ENCODE results near the gene C3orf20. TPM values are rescaled to one million over a fixed set of nuclear protein-coding genes. Genes with fewer than 3 reads are reported as not detected.

The C3orf20 gene
- total and polyA plus RNA-seq, 2 experiments from 2014 or later, result not detected

DNA sequence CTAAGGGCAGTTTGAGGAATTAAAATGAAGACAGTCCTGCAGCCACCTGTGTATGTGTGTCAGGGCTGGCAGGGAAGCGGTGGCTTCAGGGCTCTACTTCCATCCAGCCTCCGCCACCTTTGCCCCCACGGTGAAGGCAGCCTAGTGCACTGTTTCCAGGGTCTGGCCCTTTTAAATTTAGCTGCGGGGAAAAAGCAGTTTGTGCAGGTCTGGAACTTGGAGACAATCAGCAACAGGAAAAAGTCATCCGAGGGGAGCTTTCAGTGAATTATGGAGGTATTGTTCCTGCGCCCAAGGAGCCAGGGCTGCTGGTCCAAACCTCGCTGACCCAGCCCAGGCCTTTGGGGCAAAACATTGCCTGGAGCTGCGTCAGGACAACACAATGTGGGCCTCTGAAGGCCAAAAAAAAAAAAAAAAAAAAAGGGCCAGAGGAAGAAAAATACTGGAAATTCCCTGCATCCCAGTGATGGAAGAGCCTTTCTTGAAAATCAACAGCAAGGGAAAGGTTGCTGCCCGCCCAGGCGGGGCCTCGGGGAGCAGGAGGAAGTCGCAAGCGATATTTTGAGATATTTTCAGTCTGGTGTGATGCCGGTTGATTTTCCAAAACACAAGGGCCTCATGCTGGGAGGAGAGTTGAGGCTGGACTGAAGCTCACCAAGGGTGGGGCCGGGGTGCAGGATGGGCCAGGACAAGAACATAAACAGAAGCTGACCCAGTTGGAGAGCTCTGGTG is 118.4 kb downstream of the C3orf20 start:
- no peak overlapping the region for H3K9ac ChIP-seq
- no peak overlapping the region for H2AFZ ChIP-seq
- H4K20me1 ChIP-seq (ENCODE audit: insufficient read depth), result no peaks in the 10 kb centered on the region
- H3K9me2 ChIP-seq (ENCODE audit: insufficient read depth), result no peaks in the 10 kb centered on the region
- H3K36me3 ChIP-seq (ENCODE audit: low read depth), result no peaks in the 10 kb centered on the region
- H3K4me2 ChIP-seq (ENCODE audit: unreplicated experiment), result no peak overlapping the region
- H3K4me1 ChIP-seq (ENCODE audit: insufficient read depth), result no peaks in the 10 kb centered on the region
- no peaks in the 10 kb centered on the region for H3K9me3 ChIP-seq (ENCODE audit: low read depth)
- no peak overlapping the region for H3K4me3 ChIP-seq
- TF ChIP-seq EZH2phosphoT487 (IDR thresholded peaks at IDR 0.05; ENCODE audit: insufficient read depth, low read depth), result no peak
- DNase-seq, result no peak
- WGBS, 2 experiments (ENCODE audit: low coverage in 1 of 2, low lambda C conversion rate in 2 of 2, missing lambda C conversion rate in 2 of 2), result 22 to 23% methylated on average over 14 to 15 of the region's 15 CpGs
- H3K27me3 ChIP-seq (replicated peaks; ENCODE audit: insufficient read depth), result peaks cover 14% of the 10 kb centered on the region
- no peaks in the 10 kb centered on the region for H3F3A ChIP-seq (ENCODE audit: insufficient read depth)
- no peak overlapping the region for H3K27ac ChIP-seq
- in situ Hi-C loops (cut with MboI), result no loop called here
- H3K79me2 ChIP-seq (ENCODE audit: insufficient read depth), result no peaks in the 10 kb centered on the region

DNA sequence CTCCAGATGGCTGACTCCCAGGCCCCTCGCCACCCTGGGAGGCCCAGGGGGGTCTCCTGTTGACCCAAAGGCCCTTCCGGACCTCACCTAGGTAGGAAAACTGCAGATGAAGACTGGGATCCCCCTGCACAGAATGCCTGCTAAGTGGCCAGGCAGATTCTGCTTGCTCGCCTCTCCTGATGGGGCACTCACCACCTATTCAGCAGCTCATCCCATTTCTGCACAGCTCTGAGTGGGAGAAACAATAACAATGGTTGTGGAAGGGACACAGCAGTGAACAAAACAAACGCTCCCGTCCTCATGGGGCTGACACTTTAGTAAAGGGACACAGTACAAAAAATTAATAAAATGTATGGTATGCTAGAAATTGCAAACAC is 118.9 kb downstream of the C3orf20 start:
- WGBS, 2 experiments (ENCODE audit: low coverage in 1 of 2, low lambda C conversion rate in 2 of 2, missing lambda C conversion rate in 2 of 2), result 26 to 38% methylated on average over 5 of the region's 5 CpGs
- no peak for TF ChIP-seq EZH2phosphoT487 (IDR thresholded peaks at IDR 0.05; ENCODE audit: insufficient read depth, low read depth)
- TF ChIP-seq EZH2 (IDR thresholded peaks at IDR 0.05; ENCODE audit: insufficient read depth, poor library complexity, severe bottlenecking), result no peak
- Histone ChIP-seq H3K4me1 (ENCODE audit: insufficient read depth) (no peaks in the 10 kb centered on the region), H3K36me3 (ENCODE audit: low read depth) (no peaks in the 10 kb centered on the region), H3F3A (ENCODE audit: insufficient read depth) (no peaks in the 10 kb centered on the region), H3K27me3 (replicated peaks; ENCODE audit: insufficient read depth) (peaks cover 14% of the 10 kb centered on the region), H3K27ac (no peak overlapping the region), H3K9ac (no peak overlapping the region), H3K9me3 (ENCODE audit: low read depth) (no peaks in the 10 kb centered on the region), H3K9me2 (ENCODE audit: insufficient read depth) (no peaks in the 10 kb centered on the region), H3K4me3 (no peak overlapping the region), H3K79me2 (ENCODE audit: insufficient read depth) (no peaks in the 10 kb centered on the region), H3K4me2 (ENCODE audit: unreplicated experiment) (no peak overlapping the region), H4K20me1 (ENCODE audit: insufficient read depth) (no peaks in the 10 kb centered on the region), H2AFZ (no peak overlapping the region)
- in situ Hi-C loops (cut with MboI), result no loop called here
- DNase-seq, result no peak

DNA sequence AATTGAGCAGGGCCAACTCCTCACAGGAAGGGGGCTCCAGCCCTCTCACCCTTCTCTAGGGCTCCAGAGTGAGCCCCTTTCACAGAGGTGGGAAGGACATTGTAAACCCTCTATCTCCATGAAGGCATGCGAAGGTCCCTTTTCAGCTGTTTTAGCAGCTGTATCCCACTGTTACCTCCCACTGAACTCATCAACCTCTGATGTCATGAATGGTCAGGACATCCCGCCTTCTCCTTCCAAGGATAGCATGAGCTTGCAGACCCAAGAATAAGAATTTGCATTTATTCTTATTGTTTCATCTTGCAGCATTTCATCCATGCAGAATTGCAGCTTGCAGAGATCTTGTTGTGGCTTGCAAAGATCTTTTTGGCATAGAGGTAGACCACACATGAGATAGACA is 119.5 kb downstream of the C3orf20 start:
- Histone ChIP-seq H3K27ac (no peak overlapping the region), H3K36me3 (ENCODE audit: low read depth) (no peaks in the 10 kb centered on the region), H3K4me3 (no peak overlapping the region), H3K27me3 (replicated peaks; ENCODE audit: insufficient read depth) (peaks cover 14% of the 10 kb centered on the region), H3K4me1 (ENCODE audit: insufficient read depth) (no peaks in the 10 kb centered on the region), H3K9me2 (ENCODE audit: insufficient read depth) (no peaks in the 10 kb centered on the region), H3F3A (ENCODE audit: insufficient read depth) (no peaks in the 10 kb centered on the region), H3K9ac (no peak overlapping the region), H3K4me2 (ENCODE audit: unreplicated experiment) (no peak overlapping the region), H3K9me3 (ENCODE audit: low read depth) (no peaks in the 10 kb centered on the region), H2AFZ (no peak overlapping the region), H4K20me1 (ENCODE audit: insufficient read depth) (no peaks in the 10 kb centered on the region), H3K79me2 (ENCODE audit: insufficient read depth) (no peaks in the 10 kb centered on the region)
- no peak for DNase-seq
- in situ Hi-C loops (cut with MboI), result no loop called here
- WGBS, 2 experiments (ENCODE audit: low coverage in 1 of 2, low lambda C conversion rate in 2 of 2, missing lambda C conversion rate in 2 of 2), result 61 to 66% methylated on average over 2 of the region's 2 CpGs
- TF ChIP-seq EZH2phosphoT487 (IDR thresholded peaks at IDR 0.05; ENCODE audit: insufficient read depth, low read depth) (no peak), EZH2 (IDR thresholded peaks at IDR 0.05; ENCODE audit: insufficient read depth, poor library complexity, severe bottlenecking) (no peak)

DNA sequence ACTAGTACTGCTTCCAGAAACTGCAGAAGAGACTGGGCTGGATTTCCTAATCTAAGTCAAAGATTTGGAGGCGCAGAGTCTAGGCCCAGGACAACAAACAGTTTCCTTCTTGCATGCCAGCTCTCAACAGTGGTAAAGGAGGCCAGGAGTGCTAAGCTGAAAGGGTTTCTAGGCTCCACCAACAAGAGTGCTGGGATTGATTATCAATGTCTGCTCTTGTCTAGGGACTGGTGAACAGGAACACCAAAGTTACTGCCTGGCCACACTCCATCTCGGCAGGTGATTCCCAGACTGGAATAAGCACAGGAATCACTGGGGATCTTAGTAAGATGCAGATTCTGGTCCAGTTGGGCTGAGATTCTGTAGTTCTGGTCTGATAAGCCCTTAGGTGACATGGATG is 121.1 kb downstream of the C3orf20 start:
- Histone ChIP-seq H3K27me3 (replicated peaks; ENCODE audit: insufficient read depth) (peaks cover 16% of the 10 kb centered on the region), H3F3A (ENCODE audit: insufficient read depth) (no peaks in the 10 kb centered on the region), H3K4me2 (ENCODE audit: unreplicated experiment) (no peak overlapping the region), H3K36me3 (ENCODE audit: low read depth) (no peaks in the 10 kb centered on the region), H3K9me2 (ENCODE audit: insufficient read depth) (no peaks in the 10 kb centered on the region), H3K4me3 (no peak overlapping the region), H3K4me1 (ENCODE audit: insufficient read depth) (no peaks in the 10 kb centered on the region), H3K9me3 (ENCODE audit: low read depth) (no peaks in the 10 kb centered on the region), H3K79me2 (ENCODE audit: insufficient read depth) (no peaks in the 10 kb centered on the region), H3K9ac (no peak overlapping the region), H3K27ac (no peak overlapping the region), H4K20me1 (ENCODE audit: insufficient read depth) (no peaks in the 10 kb centered on the region), H2AFZ (no peak overlapping the region)
- TF ChIP-seq EZH2phosphoT487 (IDR thresholded peaks at IDR 0.05; ENCODE audit: insufficient read depth, low read depth) (no peak), EZH2 (IDR thresholded peaks at IDR 0.05; ENCODE audit: insufficient read depth, poor library complexity, severe bottlenecking) (no peak)
- WGBS, 2 experiments (ENCODE audit: low coverage in 1 of 2, low lambda C conversion rate in 2 of 2, missing lambda C conversion rate in 2 of 2), result 51 to 58% methylated on average over 2 of the region's 2 CpGs
- DNase-seq, result no peak
- in situ Hi-C loops (cut with MboI), result no loop called here

Measured in GM23248 (cell line).